SU-DHL-6 (cell line): ENCODE data around the gene TIE1.

ENCODE experiments used
- H2AFZ ChIP-seq: fragments of 200-600 bp; sonication (generic); 2 replicates; pipeline ENCODE4 v1.6.1; 2014; ENCODE audit warnings: low read depth, mild to moderate bottlenecking, moderate library complexity, mixed read lengths, antibody characterized with exemption, low read length; ENCODE audit not compliant: severe bottlenecking
- H3F3A ChIP-seq: fragments of 200-600 bp; shearing (Covaris generic); 2 replicates; pipeline ENCODE4 v1.6.0; 2016; ENCODE audit warnings: antibody characterized with exemption, mild to moderate bottlenecking; ENCODE audit not compliant: insufficient read depth
- H3K27ac ChIP-seq: fragments of 200-600 bp; sonication (generic); 2 replicates; pipeline ENCODE4 v1.5.1; 2016; ENCODE audit warnings: low read depth, mild to moderate bottlenecking, low read length, moderate library complexity, mixed read lengths
- H3K27me3 ChIP-seq: fragments of 200-600 bp; sonication (generic), shearing (Covaris generic); 2 replicates; pipeline ENCODE4 v1.6.0; 2014; ENCODE audit warnings: mild to moderate bottlenecking, low read length
- H3K36me3 ChIP-seq: fragments of 200-600 bp; sonication (generic); 2 replicates; pipeline ENCODE4 v1.6.1; 2014; ENCODE audit warnings: mild to moderate bottlenecking, low read length, mixed read lengths
- H3K4me2 ChIP-seq: fragments of 300-600, 200-600 bp; shearing (Covaris generic), sonication (generic); 2 replicates; pipeline ENCODE4 v1.6.0; 2014; ENCODE audit warnings: low read length, low read depth, mild to moderate bottlenecking; ENCODE audit not compliant: poor library complexity, severe bottlenecking
- H3K4me3 ChIP-seq: fragments of 200-600 bp; sonication (generic); 2 replicates; pipeline ENCODE4 v1.5.1; 2014; ENCODE audit warnings: antibody characterized with exemption, low read length, mild to moderate bottlenecking, mixed read lengths; ENCODE audit not compliant: insufficient read depth, poor library complexity, severe bottlenecking
- H3K79me2 ChIP-seq: fragments of 200-600 bp; sonication (generic); 2 replicates; pipeline ENCODE4 v1.6.1; 2014; ENCODE audit warnings: mild to moderate bottlenecking, low read length, moderate library complexity; ENCODE audit not compliant: insufficient read depth
- H3K9ac ChIP-seq: fragments of 200-600 bp; sonication (generic); 2 replicates; pipeline ENCODE4 v1.7.0; 2014; ENCODE audit warnings: mild to moderate bottlenecking, low read length
- H3K9me2 ChIP-seq: fragments of 200-600 bp; sonication (generic); replicated peaks from 2 replicates; pipeline ENCODE4 v1.6.1; 2014; ENCODE audit warnings: low read length; ENCODE audit not compliant: insufficient read depth
- H3K9me3 ChIP-seq: fragments of 200-600 bp; sonication (generic); 2 replicates; pipeline ENCODE4 v1.6.1; 2014; ENCODE audit warnings: low read length, mixed read lengths; ENCODE audit not compliant: insufficient read depth
- H4K20me1 ChIP-seq: fragments of 200-600 bp; sonication (generic); 2 replicates; pipeline ENCODE4 v1.6.1; 2014; ENCODE audit warnings: low read depth, mild to moderate bottlenecking, antibody characterized with exemption, low read length, moderate library complexity, mixed read lengths
- CTCF ChIP-seq: fragments of 200-600 bp; sonication (generic); IDR thresholded peaks from one replicate; pipeline ENCODE4 v1.5.1; 2017; ENCODE audit warnings: antibody characterized with exemption, mild to moderate bottlenecking, low read length, moderate library complexity; ENCODE audit not compliant: insufficient read depth, poor library complexity, severe bottlenecking
- EZH2phosphoT487 ChIP-seq: fragments of 200-600 bp; sonication (generic), shearing (Covaris generic); conservative IDR thresholded peaks from 2 replicates; pipeline ENCODE4 v1.6.1; 2018; ENCODE audit warnings: mild to moderate bottlenecking, antibody characterized with exemption, low read length, moderate library complexity, mixed read lengths

Gene TIE1

GRCh38 chr1:43292216-43292615 is 8.6 kb upstream of the TIE1 start:
- H3K27me3 ChIP-seq = no peaks in the 10 kb centered on the region
- no peaks in the 10 kb centered on the region for H3K79me2 ChIP-seq
- H3K4me3 ChIP-seq = no peak overlapping the region
- H3K36me3 ChIP-seq = no peaks in the 10 kb centered on the region
- no peak overlapping the region for H3K27ac ChIP-seq
- no peaks in the 10 kb centered on the region for H3F3A ChIP-seq
- TF ChIP-seq EZH2phosphoT487 (no peak), CTCF (no peak)
- no peaks in the 10 kb centered on the region for H4K20me1 ChIP-seq
- no peaks in the 10 kb centered on the region for H3K9me3 ChIP-seq
- H3K9me2 ChIP-seq = no peaks in the 10 kb centered on the region
- no peak overlapping the region for H3K9ac ChIP-seq
- no peak overlapping the region for H3K4me2 ChIP-seq
- H2AFZ ChIP-seq = no peak overlapping the region

GRCh38 chr1:43292679-43293078 is 8.1 kb upstream of the TIE1 start:
- no peaks in the 10 kb centered on the region for H3F3A ChIP-seq

GRCh38 chr1:43293176-43293575 is 7.6 kb upstream of the TIE1 start:
- Histone ChIP-seq H3K9ac (no peak overlapping the region), H3K36me3 (no peaks in the 10 kb centered on the region), H3K4me2 (no peak overlapping the region), H3K79me2 (no peaks in the 10 kb centered on the region), H3F3A (no peaks in the 10 kb centered on the region), H3K9me3 (no peaks in the 10 kb centered on the region), H3K27me3 (no peaks in the 10 kb centered on the region), H3K9me2 (no peaks in the 10 kb centered on the region), H2AFZ (no peak overlapping the region), H3K4me3 (no peak overlapping the region), H3K27ac (no peak overlapping the region), H4K20me1 (no peaks in the 10 kb centered on the region)
- TF ChIP-seq CTCF (no peak), EZH2phosphoT487 (no peak)

More at GRCh38 chr1:43292679-43293078, 8.1 kb upstream of the TIE1 start:
- H3K9me3 ChIP-seq = no peaks in the 10 kb centered on the region
- H2AFZ ChIP-seq = no peak overlapping the region
- no peak overlapping the region for H3K4me2 ChIP-seq
- H3K9me2 ChIP-seq = no peaks in the 10 kb centered on the region
- H3K27me3 ChIP-seq = no peaks in the 10 kb centered on the region
- H3K4me3 ChIP-seq = no peak overlapping the region
- no peaks in the 10 kb centered on the region for H4K20me1 ChIP-seq
- no peak overlapping the region for H3K9ac ChIP-seq
- no peaks in the 10 kb centered on the region for H3K36me3 ChIP-seq
- TF ChIP-seq EZH2phosphoT487 (no peak), CTCF (no peak)
- H3K79me2 ChIP-seq = no peaks in the 10 kb centered on the region
- no peak overlapping the region for H3K27ac ChIP-seq
